Measurements from ENCODE around the gene S100A10.

The S100A10 gene

GRCh38 chr1:151986501-151987190, 7.0 kb downstream of the S100A10 start:
- Histone ChIP-seq H3K4me1 (ENCODE audit: control insufficient read depth, insufficient read depth, low read length, poor library complexity, severe bottlenecking) (peaks cover 67% of the 10 kb centered on the region), H3K36me3 (ENCODE audit: control insufficient read depth, insufficient read depth, low read length) (peaks cover 81% of the 10 kb centered on the region), H3K4me3 (ENCODE audit: extremely low read depth, insufficient read depth, low read length, poor library complexity, severe bottlenecking) (no peak overlapping the region), H3K9me3 (ENCODE audit: control insufficient read depth, low read length) (no peaks in the 10 kb centered on the region), H3K27ac (ENCODE audit: low read depth, low read length, severe bottlenecking) (no peak overlapping the region)
- 93% methylated on average over 4 of the region's 8 CpGs; no CpG with 5 or more reads in 1 of the 2 experiments for whole genome bisulfite sequencing, 2 experiments (ENCODE audit: insufficient coverage in 2 of 2)

DNA sequence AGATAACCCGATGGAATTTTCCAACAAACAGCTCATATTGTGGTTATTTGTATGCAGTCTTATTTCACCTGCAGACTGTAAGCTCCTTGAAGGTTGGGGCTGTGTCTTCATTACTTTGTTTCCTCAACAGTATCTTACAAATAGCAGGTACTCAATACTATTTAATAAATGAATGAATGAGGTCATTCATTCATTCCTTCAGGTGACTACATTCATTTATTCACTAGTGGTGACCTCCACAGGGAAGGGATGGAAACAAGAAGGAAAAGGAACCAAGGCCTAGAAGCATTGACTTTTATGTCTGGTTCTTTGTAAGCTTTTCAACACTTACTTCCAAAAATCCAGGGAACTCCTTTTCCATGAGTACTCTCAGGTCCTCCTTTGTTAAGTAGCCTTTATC, 7.9 kb downstream of the S100A10 start:
- Histone ChIP-seq H3K27ac (ENCODE audit: low read depth, low read length, severe bottlenecking) (no peak overlapping the region), H3K9me3 (ENCODE audit: control insufficient read depth, low read length) (no peaks in the 10 kb centered on the region), H3K4me1 (ENCODE audit: control insufficient read depth, insufficient read depth, low read length, poor library complexity, severe bottlenecking) (peaks cover 63% of the 10 kb centered on the region), H3K36me3 (ENCODE audit: control insufficient read depth, insufficient read depth, low read length) (peaks cover 84% of the 10 kb centered on the region), H3K4me3 (ENCODE audit: extremely low read depth, insufficient read depth, low read length, poor library complexity, severe bottlenecking) (no peak overlapping the region)
- no CpG with 5 or more reads among the region's 1 CpG for WGBS, 2 experiments (ENCODE audit: insufficient coverage in 2 of 2)

- H3K36me3 ChIP-seq (ENCODE audit: control insufficient read depth, insufficient read depth, low read length) = peaks cover 85% of the 10 kb centered on the region
Measured at GRCh38 chr1:151985270-151985669, 8.4 kb downstream of the S100A10 start.

GRCh38 chr1:151984313-151984956, 9.2 kb downstream of the S100A10 start:
- Histone ChIP-seq H3K9me3 (ENCODE audit: control insufficient read depth, low read length) (no peaks in the 10 kb centered on the region), H3K4me3 (ENCODE audit: extremely low read depth, insufficient read depth, low read length, poor library complexity, severe bottlenecking) (no peak overlapping the region), H3K4me1 (ENCODE audit: control insufficient read depth, insufficient read depth, low read length, poor library complexity, severe bottlenecking) (peaks cover 59% of the 10 kb centered on the region), H3K27ac (ENCODE audit: low read depth, low read length, severe bottlenecking) (no peak overlapping the region), H3K36me3 (ENCODE audit: control insufficient read depth, insufficient read depth, low read length) (peaks cover 82% of the 10 kb centered on the region)
- WGBS, 2 experiments (ENCODE audit: insufficient coverage in 2 of 2) = 100% methylated on average over 1 of the region's 1 CpG; no CpG with 5 or more reads in 1 of the 2 experiments

More at GRCh38 chr1:151985270-151985669, 8.4 kb downstream of the S100A10 start:
- H3K4me1 ChIP-seq (ENCODE audit: control insufficient read depth, insufficient read depth, low read length, poor library complexity, severe bottlenecking) = peaks cover 62% of the 10 kb centered on the region
- H3K4me3 ChIP-seq (ENCODE audit: extremely low read depth, insufficient read depth, low read length, poor library complexity, severe bottlenecking) = no peak overlapping the region
- 100% methylated on average over 1 to 2 of the region's 2 CpGs for WGBS, 2 experiments (ENCODE audit: insufficient coverage in 2 of 2)
- no peaks in the 10 kb centered on the region for H3K9me3 ChIP-seq (ENCODE audit: control insufficient read depth, low read length)
- no peak overlapping the region for H3K27ac ChIP-seq (ENCODE audit: low read depth, low read length, severe bottlenecking)

- Histone ChIP-seq H3K4me1 (ENCODE audit: control insufficient read depth, insufficient read depth, low read length, poor library complexity, severe bottlenecking) (peaks cover 57% of the 10 kb centered on the region), H3K9me3 (ENCODE audit: control insufficient read depth, low read length) (no peaks in the 10 kb centered on the region), H3K27ac (ENCODE audit: low read depth, low read length, severe bottlenecking) (no peak overlapping the region), H3K36me3 (ENCODE audit: control insufficient read depth, insufficient read depth, low read length) (peaks cover 74% of the 10 kb centered on the region), H3K4me3 (ENCODE audit: extremely low read depth, insufficient read depth, low read length, poor library complexity, severe bottlenecking) (no peak overlapping the region)
- WGBS, 2 experiments (ENCODE audit: insufficient coverage in 2 of 2) = no CpG with 5 or more reads among the region's 1 CpG
Measured at GRCh38 chr1:151982300-151983005, 11.2 kb downstream of the S100A10 start.

- peaks cover 65% of the 10 kb centered on the region for H3K4me1 ChIP-seq (ENCODE audit: control insufficient read depth, insufficient read depth, low read length, poor library complexity, severe bottlenecking)
- WGBS, 2 experiments (ENCODE audit: insufficient coverage in 2 of 2) = 89 to 100% methylated on average over 5 of the region's 5 CpGs
- no peaks in the 10 kb centered on the region for H3K9me3 ChIP-seq (ENCODE audit: control insufficient read depth, low read length)
- no peak overlapping the region for H3K27ac ChIP-seq (ENCODE audit: low read depth, low read length, severe bottlenecking)
- peaks cover 62% of the 10 kb centered on the region for H3K36me3 ChIP-seq (ENCODE audit: control insufficient read depth, insufficient read depth, low read length)
- no peak overlapping the region for H3K4me3 ChIP-seq (ENCODE audit: extremely low read depth, insufficient read depth, low read length, poor library complexity, severe bottlenecking)
Measured at GRCh38 chr1:151981178-151981525, 12.5 kb downstream of the S100A10 start.

GRCh38 chr1:151980287-151981177, 13.1 kb downstream of the S100A10 start:
- peaks cover 67% of the 10 kb centered on the region for H3K4me1 ChIP-seq (ENCODE audit: control insufficient read depth, insufficient read depth, low read length, poor library complexity, severe bottlenecking)
- H3K9me3 ChIP-seq (ENCODE audit: control insufficient read depth, low read length) = no peaks in the 10 kb centered on the region
- H3K4me3 ChIP-seq (ENCODE audit: extremely low read depth, insufficient read depth, low read length, poor library complexity, severe bottlenecking) = no peak overlapping the region
- WGBS, 2 experiments (ENCODE audit: insufficient coverage in 2 of 2) = 92 to 93% methylated on average over 2 to 3 of the region's 5 CpGs
- peak overlapping the region; percentile 17 for H3K27ac ChIP-seq (ENCODE audit: low read depth, low read length, severe bottlenecking)
- peaks cover 56% of the 10 kb centered on the region for H3K36me3 ChIP-seq (ENCODE audit: control insufficient read depth, insufficient read depth, low read length)

- WGBS, 2 experiments (ENCODE audit: insufficient coverage in 2 of 2) = 67% methylated on average over 1 of the region's 5 CpGs; no CpG with 5 or more reads in 1 of the 2 experiments
- Histone ChIP-seq H3K9me3 (ENCODE audit: control insufficient read depth, low read length) (no peaks in the 10 kb centered on the region), H3K4me1 (ENCODE audit: control insufficient read depth, insufficient read depth, low read length, poor library complexity, severe bottlenecking) (peaks cover 59% of the 10 kb centered on the region), H3K27ac (ENCODE audit: low read depth, low read length, severe bottlenecking) (no peak overlapping the region), H3K36me3 (ENCODE audit: control insufficient read depth, insufficient read depth, low read length) (peaks cover 40% of the 10 kb centered on the region), H3K4me3 (ENCODE audit: extremely low read depth, insufficient read depth, low read length, poor library complexity, severe bottlenecking) (no peak overlapping the region)
Measured at GRCh38 chr1:151978922-151979321, 14.7 kb downstream of the S100A10 start.

GRCh38 chr1:151977662-151978230, 15.9 kb downstream of the S100A10 start:
- Histone ChIP-seq H3K27ac (ENCODE audit: low read depth, low read length, severe bottlenecking) (peak overlapping the region; percentile 81), H3K9me3 (ENCODE audit: control insufficient read depth, low read length) (no peaks in the 10 kb centered on the region), H3K36me3 (ENCODE audit: control insufficient read depth, insufficient read depth, low read length) (peaks cover 28% of the 10 kb centered on the region), H3K4me3 (ENCODE audit: extremely low read depth, insufficient read depth, low read length, poor library complexity, severe bottlenecking) (no peak overlapping the region), H3K4me1 (ENCODE audit: control insufficient read depth, insufficient read depth, low read length, poor library complexity, severe bottlenecking) (peaks cover 60% of the 10 kb centered on the region)
- WGBS, 2 experiments (ENCODE audit: insufficient coverage in 2 of 2) = 86 to 92% methylated on average over 3 to 4 of the region's 5 CpGs

GRCh38 chr1:151976858-151977257, 16.8 kb downstream of the S100A10 start:
- 70 to 83% methylated on average over 1 to 3 of the region's 3 CpGs for WGBS, 2 experiments (ENCODE audit: insufficient coverage in 2 of 2)
- Histone ChIP-seq H3K9me3 (ENCODE audit: control insufficient read depth, low read length) (no peaks in the 10 kb centered on the region), H3K4me1 (ENCODE audit: control insufficient read depth, insufficient read depth, low read length, poor library complexity, severe bottlenecking) (peaks cover 59% of the 10 kb centered on the region), H3K4me3 (ENCODE audit: extremely low read depth, insufficient read depth, low read length, poor library complexity, severe bottlenecking) (no peak overlapping the region), H3K27ac (ENCODE audit: low read depth, low read length, severe bottlenecking) (peak overlapping the region; percentile 81), H3K36me3 (ENCODE audit: control insufficient read depth, insufficient read depth, low read length) (peaks cover 19% of the 10 kb centered on the region)
